ENCODE data around the gene MYO1C.
A peak's percentile ranks its signal among the peaks of the same experiment; 100 is the strongest.

MYO1C gene

GRCh38 chr17:1431631-1432104, 60.8 kb downstream of the MYO1C start:
- Histone ChIP-seq H2BK5ac (ENCODE audit: low read depth, low read length, poor library complexity) (no peak overlapping the region), H3K14ac (ENCODE audit: low read length) (no peak overlapping the region), H4K91ac (ENCODE audit: low read depth, low read length) (no peak overlapping the region), H3K27me3 (ENCODE audit: insufficient read depth, low read length) (no peaks in the 10 kb centered on the region), H2BK120ac (ENCODE audit: insufficient read depth, low read length, poor library complexity) (no peak overlapping the region), H3K4ac (ENCODE audit: low read depth, low read length) (peak overlapping the region; percentile 64), H3K79me2 (ENCODE audit: control insufficient read depth, insufficient read depth, low read length, poor library complexity) (peaks cover 2% of the 10 kb centered on the region), H3K9ac (ENCODE audit: low read length) (no peak overlapping the region), H3K4me2 (ENCODE audit: low read length) (no peak overlapping the region), H3K4me1 (ENCODE audit: control insufficient read depth in 1 of 2, insufficient read depth in 2 of 2, low read length in 2 of 2) (no peaks in the 10 kb centered on the region), H2AFZ (ENCODE audit: insufficient read depth, low read length, poor library complexity) (no peak overlapping the region), H3K9me3 (ENCODE audit: insufficient read depth, low read depth, low read length) (no peaks in the 10 kb centered on the region), H3K27ac (ENCODE audit: low read depth, low read length) (no peak overlapping the region), H3K18ac (ENCODE audit: low read length) (no peak overlapping the region), H3K23ac (ENCODE audit: low read length) (no peak overlapping the region), H4K8ac (ENCODE audit: low read depth, low read length) (no peak overlapping the region), H3K79me1 (ENCODE audit: low read length) (no peaks in the 10 kb centered on the region), H2AK5ac (ENCODE audit: low read length) (no peak overlapping the region), H4K12ac (ENCODE audit: low read depth, low read length) (no peak overlapping the region), H3K4me3 (ENCODE audit: low read depth, low read length) (no peak overlapping the region), H3K36me3 (ENCODE audit: control insufficient read depth in 1 of 2, insufficient read depth in 2 of 2, low read length in 2 of 2) (peaks cover 25 to 46% of the 10 kb centered on the region in 2 experiments), H2BK12ac (ENCODE audit: low read length) (no peak overlapping the region)
- no CpG with 5 or more reads among the region's 2 CpGs for WGBS (ENCODE audit: extremely low coverage, insufficient coverage, insufficient read length)
- no peak for DNase-seq

GRCh38 chr17:1423456-1424135, 68.9 kb downstream of the MYO1C start:
- H3K4me2 ChIP-seq (ENCODE audit: low read length): no peak overlapping the region
- H4K8ac ChIP-seq (ENCODE audit: low read depth, low read length): no peak overlapping the region
- no peak overlapping the region for H3K4ac ChIP-seq (ENCODE audit: low read depth, low read length)
- H4K12ac ChIP-seq (ENCODE audit: low read depth, low read length): no peak overlapping the region
- H3K27ac ChIP-seq (ENCODE audit: low read depth, low read length): no peak overlapping the region
- H2AK5ac ChIP-seq (ENCODE audit: low read length): no peak overlapping the region
- H3K79me1 ChIP-seq (ENCODE audit: low read length): no peaks in the 10 kb centered on the region
- H3K14ac ChIP-seq (ENCODE audit: low read length): no peak overlapping the region
- no CpG with 5 or more reads among the region's 10 CpGs for WGBS (ENCODE audit: extremely low coverage, insufficient coverage, insufficient read length)
- H2BK120ac ChIP-seq (ENCODE audit: insufficient read depth, low read length, poor library complexity): no peak overlapping the region
- H3K27me3 ChIP-seq (ENCODE audit: insufficient read depth, low read length): no peaks in the 10 kb centered on the region
- no peak overlapping the region for H3K18ac ChIP-seq (ENCODE audit: low read length)
- no peak overlapping the region for H2AFZ ChIP-seq (ENCODE audit: insufficient read depth, low read length, poor library complexity)
- no peaks in the 10 kb centered on the region for H3K4me1 ChIP-seq (ENCODE audit: control insufficient read depth in 1 of 2, insufficient read depth in 2 of 2, low read length in 2 of 2)
- H3K4me3 ChIP-seq (ENCODE audit: low read depth, low read length): no peak overlapping the region
- no peaks in the 10 kb centered on the region for H3K9me3 ChIP-seq (ENCODE audit: insufficient read depth, low read depth, low read length)
- no peak overlapping the region for H2BK12ac ChIP-seq (ENCODE audit: low read length)
- no peak overlapping the region for H3K9ac ChIP-seq (ENCODE audit: low read length)
- H3K23ac ChIP-seq (ENCODE audit: low read length): no peak overlapping the region
- peaks cover 31 to 47% of the 10 kb centered on the region in 2 experiments for H3K36me3 ChIP-seq (ENCODE audit: control insufficient read depth in 1 of 2, insufficient read depth in 2 of 2, low read length in 2 of 2)
- H2BK5ac ChIP-seq (ENCODE audit: low read depth, low read length, poor library complexity): no peak overlapping the region
- no peak overlapping the region for H4K91ac ChIP-seq (ENCODE audit: low read depth, low read length)
- DNase-seq: peak in 1 of 2 donors; percentile 44
- peaks cover 3% of the 10 kb centered on the region for H3K79me2 ChIP-seq (ENCODE audit: control insufficient read depth, insufficient read depth, low read length, poor library complexity)

- Histone ChIP-seq H2BK12ac (ENCODE audit: low read length) (no peak overlapping the region), H3K14ac (ENCODE audit: low read length) (no peak overlapping the region), H3K23ac (ENCODE audit: low read length) (no peak overlapping the region), H3K9ac (ENCODE audit: low read length) (no peak overlapping the region), H2BK5ac (ENCODE audit: low read depth, low read length, poor library complexity) (no peak overlapping the region), H3K4me1 (ENCODE audit: control insufficient read depth in 1 of 2, insufficient read depth in 2 of 2, low read length in 2 of 2) (no peaks in the 10 kb centered on the region), H3K9me3 (ENCODE audit: insufficient read depth, low read depth, low read length) (no peaks in the 10 kb centered on the region), H4K8ac (ENCODE audit: low read depth, low read length) (no peak overlapping the region), H2AFZ (ENCODE audit: insufficient read depth, low read length, poor library complexity) (no peak overlapping the region), H2BK120ac (ENCODE audit: insufficient read depth, low read length, poor library complexity) (no peak overlapping the region), H3K27ac (ENCODE audit: low read depth, low read length) (no peak overlapping the region), H3K36me3 (ENCODE audit: control insufficient read depth in 1 of 2, insufficient read depth in 2 of 2, low read length in 2 of 2) (peaks cover 30 to 49% of the 10 kb centered on the region in 2 experiments), H3K79me2 (ENCODE audit: control insufficient read depth, insufficient read depth, low read length, poor library complexity) (peaks cover 3% of the 10 kb centered on the region), H2AK5ac (ENCODE audit: low read length) (no peak overlapping the region), H3K18ac (ENCODE audit: low read length) (no peak overlapping the region), H3K27me3 (ENCODE audit: insufficient read depth, low read length) (no peaks in the 10 kb centered on the region), H4K91ac (ENCODE audit: low read depth, low read length) (no peak overlapping the region), H4K12ac (ENCODE audit: low read depth, low read length) (no peak overlapping the region), H3K4ac (ENCODE audit: low read depth, low read length) (no peak overlapping the region), H3K79me1 (ENCODE audit: low read length) (no peaks in the 10 kb centered on the region), H3K4me2 (ENCODE audit: low read length) (no peak overlapping the region), H3K4me3 (ENCODE audit: low read depth, low read length) (no peak overlapping the region)
- WGBS (ENCODE audit: extremely low coverage, insufficient coverage, insufficient read length): no CpG with 5 or more reads among the region's 7 CpGs
- peak; percentile 80 to 90 for DNase-seq
These were observed 69.6 kb downstream of the MYO1C start for GRCh38 chr17:1422885-1423284.

- Histone ChIP-seq H3K4ac (ENCODE audit: low read depth, low read length) (no peak overlapping the region), H3K9ac (ENCODE audit: low read length) (no peak overlapping the region), H3K4me3 (ENCODE audit: low read depth, low read length) (no peak overlapping the region), H3K18ac (ENCODE audit: low read length) (no peak overlapping the region), H4K12ac (ENCODE audit: low read depth, low read length) (no peak overlapping the region), H3K4me2 (ENCODE audit: low read length) (no peak overlapping the region), H4K91ac (ENCODE audit: low read depth, low read length) (no peak overlapping the region), H3K23ac (ENCODE audit: low read length) (no peak overlapping the region), H3K27me3 (ENCODE audit: insufficient read depth, low read length) (no peaks in the 10 kb centered on the region), H2BK120ac (ENCODE audit: insufficient read depth, low read length, poor library complexity) (no peak overlapping the region), H3K9me3 (ENCODE audit: insufficient read depth, low read depth, low read length) (no peaks in the 10 kb centered on the region), H3K4me1 (ENCODE audit: control insufficient read depth in 1 of 2, insufficient read depth in 2 of 2, low read length in 2 of 2) (no peaks in the 10 kb centered on the region), H2BK12ac (ENCODE audit: low read length) (no peak overlapping the region), H2BK5ac (ENCODE audit: low read depth, low read length, poor library complexity) (no peak overlapping the region), H3K79me2 (ENCODE audit: control insufficient read depth, insufficient read depth, low read length, poor library complexity) (peaks cover 3% of the 10 kb centered on the region), H3K14ac (ENCODE audit: low read length) (no peak overlapping the region), H3K79me1 (ENCODE audit: low read length) (no peaks in the 10 kb centered on the region), H2AK5ac (ENCODE audit: low read length) (no peak overlapping the region), H2AFZ (ENCODE audit: insufficient read depth, low read length, poor library complexity) (no peak overlapping the region), H4K8ac (ENCODE audit: low read depth, low read length) (no peak overlapping the region), H3K27ac (ENCODE audit: low read depth, low read length) (no peak overlapping the region), H3K36me3 (ENCODE audit: control insufficient read depth in 1 of 2, insufficient read depth in 2 of 2, low read length in 2 of 2) (peaks cover 27 to 47% of the 10 kb centered on the region in 2 experiments)
- no CpG with 5 or more reads among the region's 11 CpGs for WGBS (ENCODE audit: extremely low coverage, insufficient coverage, insufficient read length)
- no peak for DNase-seq
These were observed 71.0 kb downstream of the MYO1C start for GRCh38 chr17:1421470-1421869.
